H1 (cell line): Measurements from ENCODE around the gene DENND1A. TPM values are rescaled to one million over a fixed set of nuclear protein-coding genes. Genes with fewer than 3 reads are reported as not detected.

ENCODE experiments used
- CTCF ChIA-PET: fragments of 300-600 bp; sonication (Branson Sonifier 250); formaldehyde crosslinking; loops from one replicate; lab custom pipeline; 2021; ENCODE audit not compliant: partially characterized antibody; lab: Charles Lee
- POLR2A ChIA-PET: fragments of 300-600 bp; sonication (Branson Sonifier 250); formaldehyde crosslinking; loops from one replicate; lab custom pipeline; 2021; ENCODE audit warnings: inconsistent platforms; ENCODE audit not compliant: partially characterized antibody; lab: Charles Lee
- DNase-seq, 2 experiments: peaks; one replicate each; pipeline versions ENCODE4 v3.0.0 to v3.0.0-alpha.2; 2010 to 2022; ENCODE audit warnings: low spot score in 2 of 2, low read depth in 1 of 2, mixed read lengths in 1 of 2
- FAIRE-seq: peaks from 2 replicates; lab custom pipeline; 2011; peaks lifted over from hg19 to GRCh38; lab: Jason Lieb, UNC
- H2AFZ ChIP-seq: 2 replicates; pipeline ENCODE4 v1.8.1; 2012; ENCODE audit warnings: low read length, inconsistent platforms
- H2AK5ac ChIP-seq: 2 replicates; pipeline ENCODE4 v1.6.1; 2013; ENCODE audit warnings: low read depth, low read length
- H2BK120ac ChIP-seq: replicated peaks from 2 replicates; pipeline ENCODE3; 2013; ENCODE audit warnings: low read depth, low read length, inconsistent platforms
- H2BK12ac ChIP-seq: 2 replicates; pipeline ENCODE4 v1.6.1; 2013; ENCODE audit warnings: low read depth, low read length
- H2BK15ac ChIP-seq: 2 replicates; pipeline ENCODE4 v1.6.1; 2013; ENCODE audit warnings: low read length
- H2BK20ac ChIP-seq: 2 replicates; pipeline ENCODE4 v1.6.1; 2013; ENCODE audit warnings: low read length
- H2BK5ac ChIP-seq: 2 replicates; pipeline ENCODE4 v1.6.1; 2013; ENCODE audit warnings: low read depth, low read length
- H3K14ac ChIP-seq: 2 replicates; pipeline ENCODE4 v1.6.1; 2013; ENCODE audit warnings: inconsistent platforms; ENCODE audit not compliant: insufficient read length
- H3K18ac ChIP-seq: 2 replicates; pipeline ENCODE4 v1.6.1; 2013; ENCODE audit warnings: low read length; ENCODE audit errors: extremely low read depth
- H3K23ac ChIP-seq: 2 replicates; pipeline ENCODE4 v1.6.1; 2013; ENCODE audit warnings: inconsistent platforms; ENCODE audit not compliant: insufficient read length
- H3K23me2 ChIP-seq: 2 replicates; pipeline ENCODE4 v1.6.1; 2013; ENCODE audit warnings: low read depth, low read length
- H3K27ac ChIP-seq: 2 replicates; pipeline ENCODE4 v1.6.1; 2011; ENCODE audit warnings: low read depth, low read length, inconsistent platforms
- H3K27me3 ChIP-seq, 4 experiments: replicated peaks in 1 of 4; 1 replicate in 1 of 4; 2 replicates in 3 of 4; pipeline versions ENCODE4 v1.6.1 to v1.8.1; 2011 to 2013; ENCODE audit warnings: low read length in 3 of 4, mild to moderate bottlenecking in 3 of 4, inconsistent platforms in 2 of 4, mixed read lengths in 2 of 4, moderate library complexity in 1 of 4; ENCODE audit not compliant: control insufficient read depth in 3 of 4, insufficient read depth in 3 of 4; ENCODE audit errors: extremely low read depth in 1 of 4
- H3K36me3 ChIP-seq, 4 experiments: 2 replicates each; pipeline versions ENCODE4 v1.6.1 to v1.8.1; 2011 to 2013; ENCODE audit warnings: mild to moderate bottlenecking in 4 of 4, low read length in 3 of 4, moderate library complexity in 2 of 4, control low read depth in 1 of 4, inconsistent platforms in 1 of 4; ENCODE audit not compliant: insufficient read depth in 4 of 4, control insufficient read depth in 2 of 4
- H3K4ac ChIP-seq: replicated peaks from 2 replicates; pipeline ENCODE3; 2013; ENCODE audit warnings: low read length, low read depth, mixed read lengths, inconsistent platforms; ENCODE audit not compliant: insufficient read length
- H3K4me1 ChIP-seq, 4 experiments: replicated peaks in 1 of 4; 1 replicate in 1 of 4; 2 replicates in 3 of 4; pipeline versions ENCODE4 v1.6.1 to v1.8.1; 2011 to 2013; ENCODE audit warnings: low read length in 3 of 4, inconsistent platforms in 2 of 4, mixed read lengths in 1 of 4; ENCODE audit not compliant: insufficient read depth in 4 of 4, control insufficient read depth in 3 of 4
- H3K4me2 ChIP-seq, 2 experiments: 2 replicates each; pipeline versions ENCODE4 v1.6.1 to v1.8.1; 2011 to 2013; ENCODE audit warnings: low read depth in 2 of 2, low read length in 2 of 2, control low read depth in 1 of 2, inconsistent platforms in 1 of 2, mild to moderate bottlenecking in 1 of 2; ENCODE audit not compliant: insufficient read depth in 1 of 2
- H3K4me3 ChIP-seq, 4 experiments: fragments of 200-600, 300-600 bp in 1 of 4; sonication (generic), shearing (Covaris generic), sonication (Bioruptor Twin) in 1 of 4; 2 replicates each; pipeline versions ENCODE4 v1.5.1 to v1.8.1; 2011 to 2016; ENCODE audit warnings: low read length in 4 of 4, low read depth in 3 of 4, control low read depth in 2 of 4, inconsistent platforms in 2 of 4, mild to moderate bottlenecking in 2 of 4, mixed read lengths in 1 of 4, moderate library complexity in 1 of 4; ENCODE audit not compliant: insufficient read depth in 2 of 4; ENCODE audit errors: extremely low read depth in 1 of 4
- H3K56ac ChIP-seq: replicated peaks from 2 replicates; pipeline ENCODE3; 2013; ENCODE audit warnings: low read depth, mild to moderate bottlenecking, mixed read lengths, low read length, inconsistent platforms; ENCODE audit not compliant: insufficient read length
- H3K79me1 ChIP-seq: 2 replicates; pipeline ENCODE4 v1.6.1; 2013; ENCODE audit warnings: low read depth, low read length, control low read depth
- H3K79me2 ChIP-seq, 2 experiments: 2 replicates each; pipeline versions ENCODE4 v1.6.1 to v1.8.1; 2012 to 2013; ENCODE audit warnings: low read length in 2 of 2, mild to moderate bottlenecking in 2 of 2, inconsistent platforms in 1 of 2; ENCODE audit not compliant: insufficient read depth in 2 of 2, control insufficient read depth in 1 of 2
- H3K9ac ChIP-seq, 4 experiments: replicated peaks in 1 of 4; 1 replicate in 1 of 4; 2 replicates in 3 of 4; pipeline versions ENCODE4 v1.6.1 to v1.8.1; 2011 to 2013; ENCODE audit warnings: low read depth in 3 of 4, low read length in 3 of 4, control low read depth in 2 of 4, mild to moderate bottlenecking in 2 of 4, moderate library complexity in 2 of 4, inconsistent platforms in 1 of 4; ENCODE audit errors: extremely low read depth in 1 of 4
- H3K9me3 ChIP-seq, 2 experiments: 2 replicates each; pipeline versions ENCODE4 v1.6.1 to v1.8.1; 2012 to 2013; ENCODE audit warnings: mild to moderate bottlenecking in 2 of 2, moderate library complexity in 2 of 2, control low read depth in 1 of 2, inconsistent platforms in 1 of 2, low read depth in 1 of 2, low read length in 1 of 2, mixed read lengths in 1 of 2; ENCODE audit not compliant: insufficient read depth in 2 of 2
- H4K20me1 ChIP-seq, 2 experiments: replicated peaks in 1 of 2; 2 replicates each; pipeline versions ENCODE3 to v1.8.1; 2011 to 2013; ENCODE audit warnings: inconsistent platforms in 2 of 2, low read length in 2 of 2, mild to moderate bottlenecking in 1 of 2; ENCODE audit not compliant: insufficient read depth in 2 of 2, control insufficient read depth in 1 of 2
- H4K5ac ChIP-seq: 2 replicates; pipeline ENCODE4 v1.6.1; 2013; ENCODE audit warnings: low read length, low read depth, mixed read lengths, inconsistent platforms; ENCODE audit not compliant: insufficient read length
- H4K8ac ChIP-seq: 2 replicates; pipeline ENCODE4 v1.8.0; 2013; ENCODE audit warnings: mild to moderate bottlenecking, moderate library complexity, low read length, inconsistent platforms; ENCODE audit not compliant: insufficient read depth; ENCODE audit errors: extremely low read depth
- H4K91ac ChIP-seq: replicated peaks from 2 replicates; pipeline ENCODE3; 2013; ENCODE audit warnings: low read length, mixed read lengths, inconsistent platforms; ENCODE audit not compliant: insufficient read length
- ATF3 ChIP-seq: IDR thresholded peaks from 2 replicates; pipeline ENCODE4 v1.6.1; 2011; ENCODE audit warnings: low read depth, mild to moderate bottlenecking, low read length; ENCODE audit not compliant: insufficient read depth
- E2F6 ChIP-seq: IDR thresholded peaks from 2 replicates; pipeline ENCODE4 v1.6.1; 2012; ENCODE audit warnings: inconsistent platforms
- FOSL1 ChIP-seq: IDR thresholded peaks from 2 replicates; pipeline ENCODE4 v1.6.1; 2011; ENCODE audit warnings: mild to moderate bottlenecking, low read depth, low read length, moderate library complexity; ENCODE audit not compliant: insufficient read depth
- MAX ChIP-seq: IDR thresholded peaks from 2 replicates; pipeline ENCODE4 v1.6.1; 2012; ENCODE audit warnings: inconsistent platforms
- POLR2AphosphoS5 ChIP-seq: IDR thresholded peaks from 2 replicates; pipeline ENCODE4 v1.6.1; 2011; ENCODE audit warnings: low read depth, low read length
- SP4 ChIP-seq: IDR thresholded peaks from 2 replicates; pipeline ENCODE4 v1.6.1; 2012; ENCODE audit warnings: low read length, inconsistent platforms
- WGBS, 2 experiments: shearing (Covaris generic) in 1 of 2; methylation state at CpG; one replicate each; pipeline versions ENCODE4 v1.1.6 to v1.1.7; 2013 to 2015; ENCODE audit warnings: low lambda C conversion rate in 2 of 2, mixed read lengths in 2 of 2, inconsistent platforms in 1 of 2, low coverage in 1 of 2, missing lambda C conversion rate in 1 of 2; ENCODE audit not compliant: insufficient replicate concordance in 2 of 2, insufficient coverage in 1 of 2, insufficient read length in 1 of 2; ENCODE audit errors: extremely low coverage in 1 of 2, missing lambda C conversion rate in 1 of 2; 5-methylcytosine and 5-hydroxymethylcytosine counted together
- polyA plus RNA-seq, 7 experiments: library from polyadenylated mRNA; depleted of rRNA in 3 of 7; stranded (reverse) in 5 of 7; unstranded in 2 of 7; fragments of >200 nt in 5 of 7; fragments of 200-250 nt in 2 of 7; gene quantifications; 1 replicate in 5 of 7; 2 replicates in 1 of 7; 4 replicates in 1 of 7; pipeline versions ENCODE4 v1.2.1 to v1.2.3, GENCODE V29; 2011 to 2013; ENCODE audit warnings: missing spikeins in 2 of 7, mixed read lengths in 2 of 7
- total RNA-seq: library from RNA; stranded (reverse); fragmentation: NEBNext Ultra II Directional; extraction: Animal tissue kit (Norgen Biotek cat#: 25700); gene quantifications from 2 replicates; pipeline ENCODE4 v1.2.1, GENCODE V29; 2021

The DENND1A gene
- total and polyA plus RNA-seq, 2 of the 8 experiments (the other 6 are each of a cell fraction or from before 2014, with no cell fraction given) = 24.1 to 26.4 TPM

GRCh38 chr9:123945532-123945931 is 15.6 kb upstream of the DENND1A start:
- no peaks in the 10 kb centered on the region for H3K79me1 ChIP-seq
- H3K79me2 ChIP-seq = no peaks in the 10 kb centered on the region
- H2AFZ ChIP-seq = 0 out of 2 replicates have a peak overlapping the region, but pooled peaks have one; percentile 3
- 90% methylated on average over 12 of the region's 12 CpGs; no CpG with 5 or more reads in 1 of the 2 experiments for WGBS, 2 experiments
- H3K56ac ChIP-seq = no peak overlapping the region
- H3K9ac ChIP-seq = no peak overlapping the region
- no peak overlapping the region for H3K27ac ChIP-seq
- H3K4me3 ChIP-seq = no peak overlapping the region
- no peak overlapping the region for H2AK5ac ChIP-seq
- no peak overlapping the region for H3K4ac ChIP-seq
- no peak overlapping the region for H4K91ac ChIP-seq
- no peak overlapping the region for H2BK12ac ChIP-seq
- H4K8ac ChIP-seq = no peak overlapping the region
- POLR2A ChIA-PET = no interaction called here
- CTCF ChIA-PET = no interaction called here
- H4K5ac ChIP-seq = no peak overlapping the region
- FAIRE-seq (no peak), DNase-seq (no peak)
- H3K27me3 ChIP-seq = no peaks in the 10 kb centered on the region
- no peak overlapping the region for H3K18ac ChIP-seq
- no peak overlapping the region for H3K23ac ChIP-seq
- no peak overlapping the region for H2BK5ac ChIP-seq
- no peak overlapping the region for H2BK15ac ChIP-seq
- H2BK20ac ChIP-seq = no peak overlapping the region
- H3K4me2 ChIP-seq = no peak overlapping the region
- no peaks in the 10 kb centered on the region for H3K4me1 ChIP-seq
- H3K23me2 ChIP-seq = no peaks in the 10 kb centered on the region
- H3K14ac ChIP-seq = no peak overlapping the region
- H3K36me3 ChIP-seq = no peaks in the 10 kb centered on the region
- no peak overlapping the region for H2BK120ac ChIP-seq
- H3K9me3 ChIP-seq = no peaks in the 10 kb centered on the region
- H4K20me1 ChIP-seq = no peaks in the 10 kb centered on the region
- TF ChIP-seq SP4 = no peak
- TF ChIP-seq POLR2AphosphoS5 = no peak
- TF ChIP-seq E2F6 = no peak
- TF ChIP-seq FOSL1 = no peak
- no peak for TF ChIP-seq ATF3
- no peak for TF ChIP-seq MAX
